ENCODE measurements around the gene CTBP2.
A peak's percentile ranks its signal among the peaks of the same experiment; 100 is the strongest.

The CTBP2 gene

GRCh38 chr10:125003146-125003900, 157.0 kb downstream of the CTBP2 start:
- H2AK5ac ChIP-seq (ENCODE audit: low read depth, low read length): peak overlapping the region; percentile 36
- WGBS, 2 donors (ENCODE audit: extremely low coverage in 2 of 2, insufficient read length in 2 of 2, insufficient replicate concordance in 1 of 2): no CpG with 5 or more reads among the region's 34 CpGs

GRCh38 chr10:125002423-125003145, 157.8 kb downstream of the CTBP2 start:
- Histone ChIP-seq H3K23ac (ENCODE audit: low read depth, low read length, poor library complexity) (peak overlapping the region; percentile 67), H3K18ac (ENCODE audit: low read length) (peak overlapping the region; percentile 73), H3K4me3 (ENCODE audit: low read length in 2 of 2) (no peak overlapping the region), H2BK5ac (ENCODE audit: low read length) (peak overlapping the region; percentile 56), H2BK120ac (ENCODE audit: low read depth, low read length) (no peak overlapping the region), H2AK5ac (ENCODE audit: low read depth, low read length) (peak overlapping the region; percentile 86), H4K91ac (ENCODE audit: low read depth, low read length, poor library complexity) (no peak overlapping the region), H3K27me3 (ENCODE audit: control insufficient read depth in 3 of 3, insufficient read depth in 3 of 3, low read depth in 1 of 3, low read length in 3 of 3) (no peaks in the 10 kb centered on the region), H3K4me2 (ENCODE audit: insufficient read depth, low read length, poor library complexity, severe bottlenecking) (no peak overlapping the region), H4K8ac (ENCODE audit: low read depth, low read length) (no peak overlapping the region), H3K36me3 (replicated peaks in 1 of 2; ENCODE audit: control insufficient read depth in 2 of 2, insufficient read depth in 2 of 2, low read length in 2 of 2) (peaks cover 35 to 76% of the 10 kb centered on the region in 2 donors), H3K27ac (replicated peaks; ENCODE audit: low read length) (no peak overlapping the region), H2BK12ac (ENCODE audit: low read length) (no peak overlapping the region), H3K9me3 (replicated peaks in 1 of 2; ENCODE audit: control insufficient read depth in 2 of 2, insufficient read depth in 1 of 2, low read depth in 1 of 2, low read length in 2 of 2) (no peaks in the 10 kb centered on the region), H3K14ac (ENCODE audit: low read length) (peak overlapping the region; percentile 31), H3K4ac (ENCODE audit: low read length) (no peak overlapping the region), H3K4me1 (ENCODE audit: control insufficient read depth in 2 of 2, insufficient read depth in 1 of 2, low read depth in 1 of 2, low read length in 2 of 2) (peaks cover 15 to 30% of the 10 kb centered on the region in 2 donors), H2AFZ (ENCODE audit: low read length) (no peak overlapping the region), H3K79me1 (ENCODE audit: low read depth, low read length) (peaks cover 38% of the 10 kb centered on the region), H2BK15ac (ENCODE audit: low read length) (no peak overlapping the region), H3K9ac (ENCODE audit: low read depth, low read length, poor library complexity) (peak overlapping the region; percentile 79)
- no CpG with 5 or more reads among the region's 28 CpGs for WGBS, 2 donors (ENCODE audit: extremely low coverage in 2 of 2, insufficient read length in 2 of 2, insufficient replicate concordance in 1 of 2)
- DNase-seq (ENCODE audit: low spot score): no peak

More at GRCh38 chr10:125003146-125003900, 157.0 kb downstream of the CTBP2 start:
- H3K4me3 ChIP-seq (ENCODE audit: low read length in 2 of 2): no peak overlapping the region
- no peak overlapping the region for H3K27ac ChIP-seq (replicated peaks; ENCODE audit: low read length)
- no peak overlapping the region for H2BK12ac ChIP-seq (ENCODE audit: low read length)
- H3K23ac ChIP-seq (ENCODE audit: low read depth, low read length, poor library complexity): peak overlapping the region; percentile 67
- no peak overlapping the region for H3K4me2 ChIP-seq (ENCODE audit: insufficient read depth, low read length, poor library complexity, severe bottlenecking)
- H3K4me1 ChIP-seq (ENCODE audit: control insufficient read depth in 2 of 2, insufficient read depth in 1 of 2, low read depth in 1 of 2, low read length in 2 of 2): peaks cover 15 to 32% of the 10 kb centered on the region in 2 donors
- H4K91ac ChIP-seq (ENCODE audit: low read depth, low read length, poor library complexity): no peak overlapping the region
- H3K18ac ChIP-seq (ENCODE audit: low read length): peak overlapping the region; percentile 73
- H3K14ac ChIP-seq (ENCODE audit: low read length): peak overlapping the region; percentile 31
- no peak overlapping the region for H4K8ac ChIP-seq (ENCODE audit: low read depth, low read length)
- H2BK120ac ChIP-seq (ENCODE audit: low read depth, low read length): no peak overlapping the region
- no peaks in the 10 kb centered on the region for H3K9me3 ChIP-seq (replicated peaks in 1 of 2; ENCODE audit: control insufficient read depth in 2 of 2, insufficient read depth in 1 of 2, low read depth in 1 of 2, low read length in 2 of 2)
- no peak overlapping the region for H2BK15ac ChIP-seq (ENCODE audit: low read length)
- peaks cover 38% of the 10 kb centered on the region for H3K79me1 ChIP-seq (ENCODE audit: low read depth, low read length)
- H3K36me3 ChIP-seq (replicated peaks in 1 of 2; ENCODE audit: control insufficient read depth in 2 of 2, insufficient read depth in 2 of 2, low read length in 2 of 2): peaks cover 27 to 72% of the 10 kb centered on the region in 2 donors
- peak overlapping the region; percentile 56 for H2BK5ac ChIP-seq (ENCODE audit: low read length)
- no peak for DNase-seq (ENCODE audit: low spot score)
- no peak overlapping the region for H3K9ac ChIP-seq (ENCODE audit: low read depth, low read length, poor library complexity)
- H3K4ac ChIP-seq (ENCODE audit: low read length): no peak overlapping the region
- no peak overlapping the region for H2AFZ ChIP-seq (ENCODE audit: low read length)
- H3K27me3 ChIP-seq (ENCODE audit: control insufficient read depth in 3 of 3, insufficient read depth in 3 of 3, low read depth in 1 of 3, low read length in 3 of 3): no peaks in the 10 kb centered on the region

- no peak overlapping the region for H3K4me2 ChIP-seq (ENCODE audit: insufficient read depth, low read length, poor library complexity, severe bottlenecking)
- H4K8ac ChIP-seq (ENCODE audit: low read depth, low read length): no peak overlapping the region
- H2BK120ac ChIP-seq (ENCODE audit: low read depth, low read length): no peak overlapping the region
- H2BK5ac ChIP-seq (ENCODE audit: low read length): peak overlapping the region; percentile 15
- no peak overlapping the region for H2BK12ac ChIP-seq (ENCODE audit: low read length)
- no peak overlapping the region for H4K91ac ChIP-seq (ENCODE audit: low read depth, low read length, poor library complexity)
- no peak overlapping the region for H2AFZ ChIP-seq (ENCODE audit: low read length)
- no peak overlapping the region for H2BK15ac ChIP-seq (ENCODE audit: low read length)
- H3K14ac ChIP-seq (ENCODE audit: low read length): peak overlapping the region; percentile 15
- H3K27ac ChIP-seq (replicated peaks; ENCODE audit: low read length): no peak overlapping the region
- H3K4me1 ChIP-seq (ENCODE audit: control insufficient read depth in 2 of 2, insufficient read depth in 1 of 2, low read depth in 1 of 2, low read length in 2 of 2): peaks cover 13 to 26% of the 10 kb centered on the region in 2 donors
- peak overlapping the region; percentile 86 for H2AK5ac ChIP-seq (ENCODE audit: low read depth, low read length)
- no peaks in the 10 kb centered on the region for H3K9me3 ChIP-seq (replicated peaks in 1 of 2; ENCODE audit: control insufficient read depth in 2 of 2, insufficient read depth in 1 of 2, low read depth in 1 of 2, low read length in 2 of 2)
- no peak overlapping the region for H3K4ac ChIP-seq (ENCODE audit: low read length)
- no peak overlapping the region for H3K18ac ChIP-seq (ENCODE audit: low read length)
- H3K23ac ChIP-seq (ENCODE audit: low read depth, low read length, poor library complexity): peak overlapping the region; percentile 67
- no CpG with 5 or more reads among the region's 12 CpGs for WGBS, 2 donors (ENCODE audit: extremely low coverage in 2 of 2, insufficient read length in 2 of 2, insufficient replicate concordance in 1 of 2)
- peaks cover 36% of the 10 kb centered on the region for H3K79me1 ChIP-seq (ENCODE audit: low read depth, low read length)
- H3K27me3 ChIP-seq (ENCODE audit: control insufficient read depth in 3 of 3, insufficient read depth in 3 of 3, low read depth in 1 of 3, low read length in 3 of 3): no peaks in the 10 kb centered on the region
- no peak for DNase-seq (ENCODE audit: low spot score)
- H3K9ac ChIP-seq (ENCODE audit: low read depth, low read length, poor library complexity): no peak overlapping the region
- H3K36me3 ChIP-seq (replicated peaks in 1 of 2; ENCODE audit: control insufficient read depth in 2 of 2, insufficient read depth in 2 of 2, low read length in 2 of 2): peaks cover 40 to 78% of the 10 kb centered on the region in 2 donors
- H3K4me3 ChIP-seq (ENCODE audit: low read length in 2 of 2): no peak overlapping the region
Observed at GRCh38 chr10:125002047-125002422, 158.3 kb downstream of the CTBP2 start.
